ENCODE data around the gene ZC3H13. TPM values are rescaled to one million over a fixed set of nuclear protein-coding genes. Genes with fewer than 3 reads are reported as not detected.
"Not testable (repeated sequence)": the region's sequence is repeated elsewhere in the genome, so short reads cannot be mapped to it uniquely, and the experiment has no call there.

The ZC3H13 gene
- polyA plus RNA-seq, 12 donors: 37.2 to 69.4 (median 43.5) TPM

- no peak for DNase-seq
These were observed 42.4 kb downstream of the ZC3H13 start for GRCh38 chr13:46010148-46010547.

- no peak for DNase-seq
These were observed 43.9 kb downstream of the ZC3H13 start for GRCh38 chr13:46008631-46009030.

- no peak for DNase-seq
These were observed 45.7 kb downstream of the ZC3H13 start for GRCh38 chr13:46006688-46007452.

GRCh38 chr13:46004491-46004890 lies 48.1 kb downstream of the ZC3H13 start:
- no peak for DNase-seq

GRCh38 chr13:45996631-45997030 lies 55.9 kb downstream of the ZC3H13 start:
- no peak for DNase-seq

GRCh38 chr13:45995245-45995644 lies 57.3 kb downstream of the ZC3H13 start:
- no peak for DNase-seq

- DNase-seq: no peak
These were observed 57.8 kb downstream of the ZC3H13 start for GRCh38 chr13:45994752-45995151.

- DNase-seq: no peak
These were observed 62.9 kb downstream of the ZC3H13 start for GRCh38 chr13:45989607-45990006.

GRCh38 chr13:45981127-45981526 lies 71.4 kb downstream of the ZC3H13 start:
- DNase-seq: not testable (repeated sequence)

- DNase-seq: no peak
These were observed 77.2 kb downstream of the ZC3H13 start for GRCh38 chr13:45975337-45975736.

GRCh38 chr13:45974500-45974899 lies 78.0 kb downstream of the ZC3H13 start:
- no peak for DNase-seq

- no peak for DNase-seq
These were observed 85.0 kb downstream of the ZC3H13 start for GRCh38 chr13:45967589-45967988.

- no peak for DNase-seq
These were observed 85.8 kb downstream of the ZC3H13 start for GRCh38 chr13:45966715-45967114.

GRCh38 chr13:45961468-45961867 lies 91.1 kb downstream of the ZC3H13 start:
- DNase-seq: no peak

- DNase-seq: no peak
These were observed 97.4 kb downstream of the ZC3H13 start for GRCh38 chr13:45954836-45955800.

- no peak for DNase-seq
These were observed 99.5 kb downstream of the ZC3H13 start for GRCh38 chr13:45953082-45953481.

GRCh38 chr13:45951724-45952123 lies 100.8 kb downstream of the ZC3H13 start:
- no peak for DNase-seq

GRCh38 chr13:45951166-45951565 lies 101.4 kb downstream of the ZC3H13 start:
- DNase-seq: no peak

GRCh38 chr13:45950386-45951000 lies 102.1 kb downstream of the ZC3H13 start:
- peak; percentile 15 for DNase-seq

- no peak for DNase-seq
These were observed 103.4 kb downstream of the ZC3H13 start for GRCh38 chr13:45949161-45949560.

GRCh38 chr13:45943965-45944364 lies 108.6 kb downstream of the ZC3H13 start:
- no peak for DNase-seq

GRCh38 chr13:45943120-45943519 lies 109.4 kb downstream of the ZC3H13 start:
- no peak for DNase-seq

Data from muscle of arm (tissue), 12 donors.